HCT116 (cell line): ENCODE results near the gene KLF17.

Source experiments
- CTCF ChIP-seq, 3 experiments: fragments of 200-600 bp in 1 of 3; sonication (generic) in 1 of 3; IDR thresholded peaks in 2 of 3; conservative IDR thresholded peaks in 1 of 3; 2 replicates each; pipeline ENCODE4 v1.5.1; 2012 to 2017; ENCODE audit warnings: low read depth in 2 of 3, low read length in 2 of 3, antibody characterized with exemption in 1 of 3, borderline replicate concordance in 1 of 3, control low read depth in 1 of 3, mild to moderate bottlenecking in 1 of 3, mixed read lengths in 1 of 3, mixed run types in 1 of 3, moderate library complexity in 1 of 3; ENCODE audit not compliant: insufficient read depth in 1 of 3
- RAD21 ChIP-seq: IDR thresholded peaks from 2 replicates; pipeline ENCODE4 v1.6.1; 2012; ENCODE audit warnings: low read depth, mild to moderate bottlenecking
- ZNF274 ChIP-seq: fragments of 200-500 bp; sonication (Bioruptor generic); IDR thresholded peaks from 2 replicates; pipeline ENCODE4 v1.6.1; 2014; ENCODE audit warnings: mild to moderate bottlenecking, low read depth, low read length, inconsistent platforms

DNA sequence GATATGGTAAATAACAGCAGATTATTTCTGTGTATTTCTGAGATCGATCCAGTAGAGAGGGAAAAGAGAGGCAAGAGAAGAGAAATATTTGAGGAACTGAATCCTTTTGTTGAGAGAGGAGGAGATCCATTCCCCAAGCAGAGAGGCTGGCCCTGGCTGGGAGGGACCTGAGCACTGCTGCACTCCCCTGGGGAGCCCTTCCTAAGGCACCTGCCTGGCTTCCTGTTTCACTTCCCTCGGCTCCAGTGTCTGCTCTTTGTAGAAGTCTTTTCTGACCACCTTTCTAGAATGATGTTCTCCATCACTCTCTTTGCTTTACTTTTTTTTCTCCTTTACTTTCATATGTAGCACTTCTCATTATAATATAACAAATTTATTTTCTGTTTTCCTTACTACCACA lies 45.1 kb upstream of the KLF17 start:
- TF ChIP-seq ZNF274: no peak
- TF ChIP-seq CTCF (IDR thresholded peaks at IDR 0.05 in 2 of 3, conservative IDR thresholded peaks at IDR 0.05 in 1 of 3; ENCODE audit: borderline replicate concordance in 1 of 3, insufficient read depth in 1 of 3, low read depth in 2 of 3, low read length in 2 of 3): no peak
- TF ChIP-seq RAD21: no peak
